MM.1S (cell line): ENCODE results near the gene PM20D2.

Experiments used
- DNase-seq: peaks from one replicate; pipeline ENCODE4 v3.0.0-alpha.2; 2015
- H2AFZ ChIP-seq: fragments of 300-600 bp; sonication (generic); 2 replicates; pipeline ENCODE4 v1.6.0; 2016; ENCODE audit warnings: antibody characterized with exemption, low read length
- H3F3A ChIP-seq: fragments of 300-600 bp; sonication (generic); 2 replicates; pipeline ENCODE4 v1.6.1; 2016; ENCODE audit warnings: mild to moderate bottlenecking, antibody characterized with exemption, low read length, moderate library complexity, mixed read lengths; ENCODE audit not compliant: insufficient read depth
- H3K27ac ChIP-seq: fragments of 300-600 bp; sonication (generic); 2 replicates; pipeline ENCODE4 v1.5.1; 2016; ENCODE audit warnings: mild to moderate bottlenecking, low read length
- H3K27me3 ChIP-seq: fragments of 300-600 bp; sonication (generic); replicated peaks from 2 replicates; pipeline ENCODE4 v1.6.0; 2016; ENCODE audit warnings: low read length; ENCODE audit not compliant: insufficient read depth
- H3K36me3 ChIP-seq: fragments of 300-600 bp; sonication (generic); replicated peaks from 2 replicates; pipeline ENCODE4 v1.6.1; 2016; ENCODE audit warnings: mild to moderate bottlenecking, low read length, mixed read lengths; ENCODE audit not compliant: insufficient read depth
- H3K4me1 ChIP-seq: fragments of 300-600 bp; sonication (generic); 2 replicates; pipeline ENCODE4 v1.6.1; 2016; ENCODE audit warnings: low read length, mixed read lengths
- H3K4me2 ChIP-seq: fragments of 300-600 bp; sonication (generic); 2 replicates; pipeline ENCODE4 v1.6.0; 2016; ENCODE audit warnings: low read depth, low read length
- H3K4me3 ChIP-seq: fragments of 300-600 bp; sonication (generic); 2 replicates; pipeline ENCODE4 v1.5.1; 2016; ENCODE audit warnings: low read length, mixed read lengths
- H3K79me2 ChIP-seq: fragments of 300-600 bp; sonication (generic); 2 replicates; pipeline ENCODE4 v1.6.1; 2016; ENCODE audit warnings: mixed run types, low read length, mixed read lengths
- H3K9ac ChIP-seq: fragments of 300-600 bp; sonication (generic); 2 replicates; pipeline ENCODE4 v1.6.1; 2016; ENCODE audit warnings: low read length, mixed read lengths
- H3K9me2 ChIP-seq: fragments of 300-600 bp; sonication (generic); replicated peaks from 2 replicates; pipeline ENCODE4 v1.6.1; 2016; ENCODE audit warnings: mild to moderate bottlenecking, low read length, mixed read lengths; ENCODE audit not compliant: insufficient read depth
- H3K9me3 ChIP-seq: fragments of 300-600 bp; sonication (generic); replicated peaks from 2 replicates; pipeline ENCODE4 v1.6.1; 2016; ENCODE audit warnings: mild to moderate bottlenecking, low read length, mixed read lengths; ENCODE audit not compliant: insufficient read depth
- H4K20me1 ChIP-seq: fragments of 300-600 bp; sonication (generic); 2 replicates; pipeline ENCODE4 v1.6.1; 2016; ENCODE audit warnings: mild to moderate bottlenecking, low read length, moderate library complexity, mixed read lengths; ENCODE audit not compliant: insufficient read depth
- EZH2 ChIP-seq: fragments of 300-600 bp; sonication (generic); optimal IDR thresholded peaks from 2 replicates; pipeline ENCODE3; 2017; ENCODE audit warnings: low read depth, mild to moderate bottlenecking, antibody characterized with exemption, low read length, mixed read lengths
- EZH2phosphoT487 ChIP-seq: fragments of 300-600 bp; sonication (generic); IDR thresholded peaks from 2 replicates; pipeline ENCODE4 v1.6.1; 2018; ENCODE audit warnings: antibody characterized with exemption, low read length
- TF ChIP-seq, protein P1 (sequence below): fragments of 300-600 bp; sonication (generic); IDR thresholded peaks from 2 replicates; pipeline ENCODE4 v1.5.1; 2016; ENCODE audit warnings: antibody characterized with exemption, low read length, mixed read lengths

The PM20D2 gene

DNA sequence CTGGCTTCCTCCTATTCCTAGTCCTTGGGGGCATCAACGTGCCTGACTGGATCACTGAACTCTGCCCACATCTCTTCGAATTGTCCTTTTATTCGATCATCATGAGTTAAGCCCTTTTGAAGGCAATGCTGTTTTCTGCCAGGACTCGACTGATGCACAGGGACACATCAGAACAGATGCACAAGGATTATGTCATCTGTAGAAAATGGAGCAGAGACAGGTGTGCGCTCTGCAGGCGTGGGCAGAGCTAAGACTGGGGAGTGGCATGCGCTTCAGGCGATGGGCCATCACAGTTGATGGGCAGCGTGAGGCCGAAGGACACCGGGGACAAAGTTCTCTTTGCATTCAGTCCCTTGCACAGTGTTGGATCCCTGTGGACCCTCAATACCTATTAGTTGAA is 58.2 kb downstream of the PM20D2 start:
- TF ChIP-seq EZH2 (no peak), EZH2phosphoT487 (no peak)
- TF ChIP-seq, protein P1, sequence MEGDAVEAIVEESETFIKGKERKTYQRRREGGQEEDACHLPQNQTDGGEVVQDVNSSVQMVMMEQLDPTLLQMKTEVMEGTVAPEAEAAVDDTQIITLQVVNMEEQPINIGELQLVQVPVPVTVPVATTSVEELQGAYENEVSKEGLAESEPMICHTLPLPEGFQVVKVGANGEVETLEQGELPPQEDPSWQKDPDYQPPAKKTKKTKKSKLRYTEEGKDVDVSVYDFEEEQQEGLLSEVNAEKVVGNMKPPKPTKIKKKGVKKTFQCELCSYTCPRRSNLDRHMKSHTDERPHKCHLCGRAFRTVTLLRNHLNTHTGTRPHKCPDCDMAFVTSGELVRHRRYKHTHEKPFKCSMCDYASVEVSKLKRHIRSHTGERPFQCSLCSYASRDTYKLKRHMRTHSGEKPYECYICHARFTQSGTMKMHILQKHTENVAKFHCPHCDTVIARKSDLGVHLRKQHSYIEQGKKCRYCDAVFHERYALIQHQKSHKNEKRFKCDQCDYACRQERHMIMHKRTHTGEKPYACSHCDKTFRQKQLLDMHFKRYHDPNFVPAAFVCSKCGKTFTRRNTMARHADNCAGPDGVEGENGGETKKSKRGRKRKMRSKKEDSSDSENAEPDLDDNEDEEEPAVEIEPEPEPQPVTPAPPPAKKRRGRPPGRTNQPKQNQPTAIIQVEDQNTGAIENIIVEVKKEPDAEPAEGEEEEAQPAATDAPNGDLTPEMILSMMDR, result no peak
- Histone ChIP-seq H3K4me2 (no peak overlapping the region), H3K27me3 (no peaks in the 10 kb centered on the region), H3K27ac (no peak overlapping the region), H3F3A (no peaks in the 10 kb centered on the region), H3K9me2 (no peaks in the 10 kb centered on the region), H3K4me3 (no peak overlapping the region), H3K79me2 (no peaks in the 10 kb centered on the region), H4K20me1 (no peaks in the 10 kb centered on the region), H3K9ac (no peak overlapping the region), H3K9me3 (no peaks in the 10 kb centered on the region), H3K36me3 (no peaks in the 10 kb centered on the region), H2AFZ (no peak overlapping the region), H3K4me1 (peaks cover 11% of the 10 kb centered on the region; the same call in 1 of the 2 replicates)
- no peak for DNase-seq

- TF ChIP-seq EZH2phosphoT487 (no peak), EZH2 (no peak)
- TF ChIP-seq, protein P1, result no peak
- no peak overlapping the region for H2AFZ ChIP-seq
Measured at GRCh38 chr6:89205819-89206218, 60.0 kb downstream of the PM20D2 start.

GRCh38 chr6:89208551-89208950 is 62.7 kb downstream of the PM20D2 start:
- H3K4me1 ChIP-seq, result peaks cover 11% of the 10 kb centered on the region; the same call in 1 of the 2 replicates

More at GRCh38 chr6:89205819-89206218, 60.0 kb downstream of the PM20D2 start:
- H3K4me1 ChIP-seq, result peaks cover 11% of the 10 kb centered on the region; the same call in 1 of the 2 replicates
- no peaks in the 10 kb centered on the region for H3K9me3 ChIP-seq
- DNase-seq, result peak; percentile 11
- no peak overlapping the region for H3K4me3 ChIP-seq
- H3K4me2 ChIP-seq, result no peak overlapping the region
- no peaks in the 10 kb centered on the region for H3K27me3 ChIP-seq
- H3K9ac ChIP-seq, result no peak overlapping the region
- no peaks in the 10 kb centered on the region for H3K36me3 ChIP-seq
- H3K9me2 ChIP-seq, result no peaks in the 10 kb centered on the region
- no peaks in the 10 kb centered on the region for H3F3A ChIP-seq
- H3K27ac ChIP-seq, result no peak overlapping the region
- H4K20me1 ChIP-seq, result no peaks in the 10 kb centered on the region
- no peaks in the 10 kb centered on the region for H3K79me2 ChIP-seq

More at GRCh38 chr6:89208551-89208950, 62.7 kb downstream of the PM20D2 start:
- no peaks in the 10 kb centered on the region for H3K9me3 ChIP-seq
- no peak overlapping the region for H3K4me2 ChIP-seq
- H3K4me3 ChIP-seq, result no peak overlapping the region
- H3K9ac ChIP-seq, result no peak overlapping the region
- H2AFZ ChIP-seq, result no peak overlapping the region
- H3K9me2 ChIP-seq, result no peaks in the 10 kb centered on the region
- no peak overlapping the region for H3K27ac ChIP-seq
- no peaks in the 10 kb centered on the region for H3K27me3 ChIP-seq
- H3K79me2 ChIP-seq, result no peaks in the 10 kb centered on the region
- no peaks in the 10 kb centered on the region for H4K20me1 ChIP-seq
- no peaks in the 10 kb centered on the region for H3F3A ChIP-seq
- H3K36me3 ChIP-seq, result no peaks in the 10 kb centered on the region
- no peak for TF ChIP-seq EZH2
- TF ChIP-seq, protein P1, result no peak
- no peak for TF ChIP-seq EZH2phosphoT487
- DNase-seq, result no peak
